IPS-18c (cell line): ENCODE results near the gene SSBP2.

Experiments
- H3K4me3 ChIP-seq: 2 replicates; pipeline ENCODE4 v1.7.0; 2013; ENCODE audit warnings: low read depth, mild to moderate bottlenecking, low read length, moderate library complexity; ENCODE audit not compliant: insufficient read depth
- H3K9me3 ChIP-seq: one replicate; pipeline ENCODE4 v1.6.1; 2013; ENCODE audit warnings: mild to moderate bottlenecking, low read length, moderate library complexity; ENCODE audit not compliant: control insufficient read depth, insufficient read depth

SSBP2 gene

GRCh38 chr5:81542242-81542641 lies 208.7 kb downstream of the SSBP2 start:
- no peak overlapping the region for H3K4me3 ChIP-seq
- no peaks in the 10 kb centered on the region for H3K9me3 ChIP-seq

- no peaks in the 10 kb centered on the region for H3K9me3 ChIP-seq
Observed at GRCh38 chr5:81537905-81538547, 212.9 kb downstream of the SSBP2 start.

GRCh38 chr5:81534441-81534840 lies 216.5 kb downstream of the SSBP2 start:
- Histone ChIP-seq H3K4me3 (no peak overlapping the region), H3K9me3 (no peaks in the 10 kb centered on the region)

More at GRCh38 chr5:81537905-81538547, 212.9 kb downstream of the SSBP2 start:
- no peak overlapping the region for H3K4me3 ChIP-seq

GRCh38 chr5:81533629-81534405 lies 217.1 kb downstream of the SSBP2 start:
- Histone ChIP-seq H3K9me3 (no peaks in the 10 kb centered on the region), H3K4me3 (no peak overlapping the region)

GRCh38 chr5:81530919-81531318 lies 220.0 kb downstream of the SSBP2 start:
- Histone ChIP-seq H3K9me3 (no peaks in the 10 kb centered on the region), H3K4me3 (no peak overlapping the region)

GRCh38 chr5:81525690-81526089 lies 225.2 kb downstream of the SSBP2 start:
- no peak overlapping the region for H3K4me3 ChIP-seq
- H3K9me3 ChIP-seq, result no peaks in the 10 kb centered on the region

- Histone ChIP-seq H3K9me3 (no peaks in the 10 kb centered on the region), H3K4me3 (no peak overlapping the region)
Observed at GRCh38 chr5:81524015-81524414, 226.9 kb downstream of the SSBP2 start.

- H3K4me3 ChIP-seq, result no peak overlapping the region
Observed at GRCh38 chr5:81522571-81522970, 228.3 kb downstream of the SSBP2 start.

GRCh38 chr5:81520769-81521168 lies 230.1 kb downstream of the SSBP2 start:
- Histone ChIP-seq H3K4me3 (no peak overlapping the region), H3K9me3 (no peaks in the 10 kb centered on the region)

More at GRCh38 chr5:81522571-81522970, 228.3 kb downstream of the SSBP2 start:
- H3K9me3 ChIP-seq, result no peaks in the 10 kb centered on the region

- Histone ChIP-seq H3K9me3 (no peaks in the 10 kb centered on the region), H3K4me3 (no peak overlapping the region)
Observed at GRCh38 chr5:81519217-81519905, 231.5 kb downstream of the SSBP2 start.

GRCh38 chr5:81517462-81517861 lies 233.4 kb downstream of the SSBP2 start:
- Histone ChIP-seq H3K9me3 (no peaks in the 10 kb centered on the region), H3K4me3 (no peak overlapping the region)

GRCh38 chr5:81516091-81516490 lies 234.8 kb downstream of the SSBP2 start:
- H3K4me3 ChIP-seq, result no peak overlapping the region
- H3K9me3 ChIP-seq, result no peaks in the 10 kb centered on the region

GRCh38 chr5:81513982-81514381 lies 236.9 kb downstream of the SSBP2 start:
- no peak overlapping the region for H3K4me3 ChIP-seq
- no peaks in the 10 kb centered on the region for H3K9me3 ChIP-seq

- Histone ChIP-seq H3K9me3 (no peaks in the 10 kb centered on the region), H3K4me3 (no peak overlapping the region)
Observed at GRCh38 chr5:81513473-81513872, 237.4 kb downstream of the SSBP2 start.

GRCh38 chr5:81506900-81507588 lies 243.9 kb downstream of the SSBP2 start:
- no peak overlapping the region for H3K4me3 ChIP-seq
- no peaks in the 10 kb centered on the region for H3K9me3 ChIP-seq

GRCh38 chr5:81506378-81506777 lies 244.5 kb downstream of the SSBP2 start:
- no peaks in the 10 kb centered on the region for H3K9me3 ChIP-seq
- no peak overlapping the region for H3K4me3 ChIP-seq

GRCh38 chr5:81505672-81506071 lies 245.2 kb downstream of the SSBP2 start:
- no peak overlapping the region for H3K4me3 ChIP-seq

More at GRCh38 chr5:81505672-81506071, 245.2 kb downstream of the SSBP2 start:
- H3K9me3 ChIP-seq, result no peaks in the 10 kb centered on the region
